ENCODE data around the gene C13orf46.

The C13orf46 gene

DNA sequence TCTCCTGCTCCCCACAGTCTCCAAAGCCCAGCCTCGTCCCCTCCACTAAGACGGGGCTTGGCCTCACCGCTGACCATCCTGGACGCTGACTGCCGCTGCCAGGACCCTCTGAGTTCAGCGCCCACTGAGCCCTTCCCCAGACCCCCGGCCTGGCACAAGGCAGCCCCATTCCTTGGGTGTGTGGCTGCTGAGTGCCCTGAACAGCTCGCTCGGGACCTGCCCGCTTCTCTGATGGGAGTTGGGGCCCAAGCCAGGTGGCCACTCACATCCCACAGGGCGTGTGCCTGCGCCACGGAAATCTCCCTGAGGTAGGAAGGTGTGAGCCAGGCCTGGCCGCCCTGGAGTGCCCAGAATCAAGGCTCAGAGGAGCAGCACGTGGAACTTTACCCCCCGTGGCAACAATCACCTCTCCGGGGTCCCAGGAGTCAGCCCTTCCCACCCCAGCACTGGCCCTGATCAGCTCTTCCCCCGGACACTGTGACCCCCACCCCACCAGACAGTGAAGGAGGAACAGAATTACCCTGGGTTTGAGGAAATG is 20.8 kb downstream of the C13orf46 start:
- DNase-seq = no peak

DNA sequence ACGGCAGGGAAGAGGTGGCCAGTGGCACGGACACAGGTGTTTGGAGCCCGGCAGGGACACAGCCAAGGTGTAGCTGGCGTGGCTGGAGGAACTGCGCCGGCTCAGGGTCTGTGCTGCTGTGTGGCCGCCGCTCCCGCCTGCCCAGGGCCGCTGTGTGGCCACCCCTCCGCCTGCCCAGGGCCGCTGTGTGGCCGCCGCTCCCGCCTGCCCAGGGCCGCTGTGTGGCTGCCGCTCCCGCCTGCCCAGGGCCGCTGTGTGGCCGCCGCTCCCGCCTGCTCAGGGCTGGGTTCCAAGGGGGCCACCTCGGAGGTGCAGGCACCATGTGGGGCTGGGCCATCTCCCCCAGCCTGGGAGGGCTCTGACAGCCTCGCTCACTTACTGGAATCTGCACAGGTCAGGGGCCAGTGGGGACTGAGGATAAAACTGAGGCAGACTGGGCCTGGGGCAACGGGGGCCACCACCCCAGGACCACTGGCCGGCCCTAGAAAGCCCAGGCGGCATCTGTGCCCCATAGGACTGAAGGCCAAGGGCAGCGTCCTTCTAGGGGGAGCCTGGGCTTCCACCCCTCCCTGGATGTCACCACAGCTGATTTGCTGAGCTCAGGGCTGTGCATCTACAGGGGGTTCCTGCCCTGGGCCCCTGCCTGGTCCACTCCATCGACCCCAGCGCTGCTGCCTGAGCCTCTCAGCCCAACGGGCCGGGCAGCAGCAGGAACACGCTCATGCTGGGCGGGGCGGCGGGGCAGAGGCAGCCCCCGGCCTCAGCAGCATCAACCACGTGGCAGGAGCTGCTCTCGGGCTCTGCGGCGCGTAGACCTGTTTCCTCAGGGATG is 21.5 kb downstream of the C13orf46 start:
- DNase-seq = no peak

DNA sequence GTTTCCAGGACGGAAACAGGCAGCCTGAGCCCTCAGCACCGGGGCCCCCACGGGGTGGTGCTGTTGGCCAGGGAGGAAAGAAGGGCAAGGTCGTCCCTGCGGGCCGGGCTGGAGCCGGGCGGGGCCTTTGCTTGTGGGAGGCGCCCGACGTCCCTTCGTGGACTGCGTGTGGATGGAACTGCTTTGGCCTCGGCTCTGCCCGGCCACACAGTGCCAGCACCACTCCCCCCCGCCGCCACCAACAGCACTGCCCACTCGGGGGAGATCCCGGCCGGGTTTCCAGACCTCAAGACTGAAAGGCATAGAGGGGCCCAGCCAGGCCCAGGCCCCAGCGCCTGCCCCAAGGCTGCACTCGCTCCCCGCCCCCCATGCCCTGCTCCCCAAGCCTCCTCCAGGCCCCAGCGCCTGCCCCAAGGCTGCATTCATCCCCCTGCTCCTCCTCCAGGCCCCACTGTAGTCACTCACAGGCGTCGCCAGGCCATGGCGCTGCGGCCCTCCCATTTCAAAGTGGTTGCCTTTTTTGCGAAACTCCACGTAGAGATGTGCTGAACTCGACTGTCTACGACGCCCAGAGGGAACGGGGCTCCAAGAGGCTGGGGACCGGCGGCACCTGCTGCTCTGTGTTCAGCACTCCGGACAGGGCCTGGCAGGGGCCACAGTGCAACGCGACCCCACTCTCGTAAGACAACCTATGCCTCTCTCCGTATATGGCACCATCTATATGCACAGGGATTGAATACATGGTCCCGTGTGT is 22.5 kb downstream of the C13orf46 start:
- DNase-seq = peak; percentile 63

DNA sequence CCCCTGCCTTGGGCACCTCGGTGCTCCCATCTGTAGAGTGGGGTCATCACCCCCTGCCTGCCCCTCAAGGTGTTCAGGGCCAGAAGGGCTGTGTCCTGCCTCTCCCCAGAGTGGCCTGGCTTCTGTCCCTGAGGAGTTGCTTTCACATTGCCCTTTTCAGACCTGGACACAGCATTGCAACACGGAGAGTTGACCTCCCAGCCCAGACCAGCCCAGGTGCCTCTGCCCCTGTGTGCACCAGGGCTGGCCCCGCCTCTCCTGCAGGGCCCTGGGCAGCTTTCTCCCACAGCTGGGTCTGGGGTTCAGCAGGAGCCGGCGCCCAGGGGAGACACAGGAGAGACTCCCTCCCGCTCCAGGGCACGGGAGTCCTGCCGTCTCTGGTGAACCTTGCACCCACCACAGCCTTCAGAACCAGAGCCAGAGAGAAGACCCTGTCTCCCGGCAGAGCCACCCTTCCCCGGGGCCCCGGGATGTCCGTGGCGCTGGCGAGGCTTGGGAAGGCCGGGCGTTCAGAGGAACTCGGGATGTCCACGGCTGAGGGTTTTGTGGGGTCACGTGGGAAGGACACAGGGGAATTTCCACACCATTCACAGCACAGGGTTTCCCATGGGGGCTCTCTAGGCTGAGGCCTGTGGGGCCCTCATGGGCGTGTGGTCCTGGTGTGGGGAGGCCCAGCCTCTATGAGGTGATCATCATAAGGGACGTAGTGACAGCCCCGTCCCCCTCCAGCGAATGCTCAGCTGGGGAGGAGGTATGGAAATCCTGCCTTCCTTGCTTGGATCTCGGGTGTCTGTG is 23.2 kb downstream of the C13orf46 start:
- DNase-seq = no peak

DNA sequence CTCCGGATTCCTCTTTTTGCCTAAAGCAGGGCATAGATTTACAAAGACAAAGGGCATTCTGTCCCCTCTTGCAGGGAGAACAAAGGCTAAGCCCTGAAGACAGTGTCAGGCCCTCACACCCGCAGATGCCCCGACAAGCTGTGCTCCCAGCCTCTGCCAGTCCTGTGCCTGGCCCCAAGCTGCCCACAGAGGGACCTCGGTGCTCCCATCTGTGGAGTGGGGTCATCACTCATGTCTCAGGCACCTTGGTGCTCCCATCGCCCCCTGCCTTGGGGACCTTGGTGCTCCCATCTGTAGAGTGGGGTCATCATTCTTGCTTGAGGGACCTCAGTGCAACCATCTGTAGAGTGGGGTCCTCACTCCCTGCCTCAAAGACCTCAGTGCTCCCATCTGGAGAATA is 24.3 kb downstream of the C13orf46 start:
- no peak for DNase-seq

DNA sequence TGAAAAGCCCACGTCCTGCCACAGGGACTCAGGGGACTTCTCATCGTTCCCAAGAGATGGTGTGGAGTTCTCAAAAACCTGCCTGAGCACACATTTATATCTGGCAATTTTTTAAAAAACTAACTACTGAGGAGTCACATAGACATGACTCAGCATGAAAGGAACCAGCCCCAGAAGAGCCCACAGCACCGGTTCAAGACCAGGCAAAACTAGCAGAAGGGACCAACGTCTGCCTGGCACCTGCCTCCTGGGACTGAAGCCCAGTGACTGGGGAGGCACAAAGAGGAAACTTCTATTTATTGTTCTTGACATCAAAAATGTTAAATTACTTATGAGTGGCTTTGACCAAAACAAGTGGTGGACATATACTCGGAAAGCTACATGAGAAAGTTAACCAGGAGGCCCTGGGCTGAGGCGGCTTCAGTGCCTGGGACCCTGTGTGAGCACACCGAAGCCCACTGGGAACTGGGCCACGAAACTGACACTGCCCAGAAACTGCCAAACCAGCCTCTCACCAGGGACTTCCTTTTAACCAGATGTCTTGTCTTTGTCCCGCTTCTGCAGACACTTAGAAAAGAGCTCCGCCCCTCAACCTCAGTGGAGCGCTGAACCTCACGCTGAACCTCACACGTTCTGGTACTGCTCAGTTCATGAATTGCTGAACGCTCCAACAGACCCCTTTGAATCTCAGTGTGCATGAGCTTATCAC is 25.7 kb downstream of the C13orf46 start:
- DNase-seq = no peak

DNA sequence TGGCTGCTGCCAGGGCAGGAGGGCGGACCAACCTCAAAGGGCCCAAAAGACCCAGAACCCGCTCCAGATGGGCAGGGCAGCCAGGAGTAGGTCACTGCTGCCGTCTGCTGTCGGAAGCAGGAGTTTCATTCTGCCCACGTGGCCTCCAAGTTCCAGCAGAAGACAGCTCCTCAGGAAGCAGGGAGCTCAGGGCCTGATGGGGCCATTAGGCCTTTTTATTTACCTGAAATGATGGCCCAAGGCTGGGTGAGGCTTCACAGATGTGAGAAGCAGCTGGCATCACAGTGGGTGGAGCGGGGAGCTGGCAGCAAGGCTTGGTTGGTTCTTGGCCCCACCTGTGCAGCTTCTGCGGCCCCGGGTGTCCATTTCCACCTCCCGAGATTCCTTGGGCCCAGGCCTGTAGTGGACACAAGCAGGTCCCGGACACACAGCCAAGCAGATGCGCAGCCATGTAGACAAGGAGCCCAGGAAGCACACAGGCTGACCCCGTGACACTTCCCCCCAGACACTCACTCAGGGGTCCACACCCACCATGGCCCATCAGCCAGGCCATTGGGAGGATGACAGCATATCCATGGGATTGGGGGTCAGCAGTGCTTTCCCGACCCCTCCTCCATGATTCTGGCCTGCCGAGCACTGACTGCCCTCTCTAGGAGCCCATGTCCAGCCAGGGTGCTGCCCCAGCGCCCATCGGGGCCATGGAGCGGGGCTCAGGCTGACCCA is 26.4 kb downstream of the C13orf46 start:
- DNase-seq = no peak

DNA sequence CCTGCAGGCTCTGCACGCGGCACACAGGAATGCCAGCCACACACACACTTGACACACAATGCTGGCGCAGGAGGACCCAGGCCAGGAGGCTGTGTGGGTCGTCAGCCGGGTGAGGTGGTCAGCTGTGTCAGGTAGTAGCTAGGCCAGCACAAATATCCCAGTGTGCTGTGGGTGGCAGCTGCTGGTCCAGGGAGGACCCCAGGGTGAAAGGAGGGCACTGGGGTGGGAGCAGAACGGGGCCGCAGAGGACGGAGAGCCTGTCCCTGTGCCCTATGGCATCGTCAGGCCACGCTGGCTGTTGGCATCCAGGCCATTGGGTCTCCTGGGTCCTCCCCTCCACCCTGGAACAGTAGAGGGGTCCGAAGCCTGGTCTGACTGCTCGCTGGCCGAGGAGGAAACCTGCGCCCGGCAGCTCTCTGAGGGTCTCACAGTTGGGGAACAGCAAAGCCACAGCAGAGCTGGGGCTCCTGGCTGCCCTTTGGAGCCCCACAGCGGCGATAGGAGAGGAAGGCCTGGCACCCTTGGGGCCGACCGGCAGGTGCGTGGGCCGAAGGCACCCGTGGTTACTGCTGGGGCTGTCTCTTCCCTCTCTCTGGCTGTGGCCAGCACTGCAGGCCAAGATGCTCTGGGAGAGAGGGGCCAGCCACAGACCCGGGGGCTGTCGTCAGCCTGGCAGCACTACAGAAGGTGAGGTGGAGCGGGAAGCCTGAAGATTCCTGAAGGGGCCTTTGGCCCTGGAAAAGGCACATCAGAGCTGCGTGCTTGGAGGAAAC is 27.3 kb downstream of the C13orf46 start:
- no peak for DNase-seq

DNA sequence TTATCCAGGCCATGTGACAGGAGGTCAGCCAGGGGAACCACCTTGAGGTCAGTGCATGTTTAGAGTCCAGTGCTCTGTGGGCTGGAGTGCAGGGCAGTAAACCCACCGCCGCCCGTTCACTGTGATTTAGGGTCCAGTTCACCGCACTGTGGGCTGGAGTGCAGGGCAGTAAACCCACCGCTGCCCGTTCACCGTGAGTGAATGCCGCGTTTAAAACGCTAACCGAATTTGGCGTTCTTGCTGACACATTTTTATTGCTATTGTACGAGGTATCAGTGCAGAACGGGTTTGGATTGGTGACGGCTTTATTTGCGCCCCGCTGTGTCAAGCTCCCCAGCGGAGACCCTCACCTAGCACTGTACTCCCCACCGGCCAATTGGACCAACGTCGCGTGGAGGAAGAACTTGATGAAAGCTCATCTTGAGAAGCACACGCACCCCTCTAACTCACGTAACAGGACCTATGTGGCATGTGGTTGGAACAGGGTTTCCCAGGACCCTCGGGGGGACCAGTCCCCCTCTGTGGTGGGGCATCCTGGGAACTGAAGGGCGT is 27.9 kb downstream of the C13orf46 start:
- DNase-seq = no peak

DNA sequence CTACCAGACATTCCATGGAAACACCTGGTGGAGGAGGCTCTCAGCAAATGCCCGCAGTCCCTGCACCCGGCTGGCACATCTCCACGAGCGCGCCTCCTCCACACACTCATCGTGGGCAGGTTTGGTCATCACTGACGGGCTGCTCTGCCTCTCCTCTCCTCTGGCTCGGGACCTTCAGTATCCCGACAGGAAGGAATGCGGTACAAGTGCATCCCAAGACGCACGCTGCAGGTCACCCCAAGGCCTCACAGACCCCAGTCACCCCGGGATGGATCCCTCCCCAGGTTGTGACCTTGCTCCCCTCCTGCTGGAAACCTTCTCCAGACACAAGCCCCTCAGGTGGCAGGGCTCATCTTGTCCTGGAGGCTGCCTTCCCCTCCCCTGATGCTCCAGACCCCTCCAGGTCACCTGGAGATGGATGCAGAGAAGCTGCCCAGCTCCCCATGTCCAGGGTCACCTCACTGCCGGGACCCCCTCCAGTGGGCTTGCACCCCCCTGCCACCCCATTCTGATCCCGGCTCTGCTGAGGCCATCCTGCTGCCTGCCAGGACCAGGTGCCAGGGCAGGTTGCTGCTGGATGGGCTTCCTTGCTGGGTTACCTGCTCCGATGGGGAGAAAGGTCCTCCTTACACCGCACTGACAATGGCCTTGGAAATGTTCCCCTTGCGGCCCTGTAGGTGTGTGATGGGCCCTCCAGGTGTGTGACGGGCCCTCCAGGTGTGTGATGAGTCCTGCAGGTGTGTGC is 29.9 kb downstream of the C13orf46 start:
- DNase-seq = no peak

DNA sequence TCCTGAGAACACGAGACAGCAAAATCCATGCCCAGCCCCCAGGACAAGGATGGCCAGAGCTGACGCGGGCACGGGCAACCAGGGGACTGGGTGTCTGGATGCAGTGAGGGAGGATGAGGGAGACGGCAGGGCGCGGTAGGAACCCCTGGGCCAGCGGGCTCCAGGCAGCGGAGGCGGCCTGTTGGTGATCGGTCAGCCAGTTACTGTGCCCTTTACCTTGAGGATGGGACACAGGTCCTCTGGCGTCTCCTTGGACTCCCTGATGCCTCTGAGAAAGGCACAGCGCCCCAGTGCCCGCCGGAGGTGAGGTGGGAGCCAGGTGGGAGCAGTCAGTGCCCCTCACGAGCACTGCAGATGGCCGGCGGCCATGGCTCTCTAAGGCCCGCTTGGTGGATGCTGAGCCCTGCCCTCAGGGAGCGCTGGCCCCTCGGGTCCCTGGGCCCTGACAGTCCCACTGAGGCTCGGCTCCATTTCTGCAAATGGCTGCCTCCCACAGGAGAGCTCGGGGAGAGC is 31.2 kb downstream of the C13orf46 start:
- DNase-seq = no peak

DNA sequence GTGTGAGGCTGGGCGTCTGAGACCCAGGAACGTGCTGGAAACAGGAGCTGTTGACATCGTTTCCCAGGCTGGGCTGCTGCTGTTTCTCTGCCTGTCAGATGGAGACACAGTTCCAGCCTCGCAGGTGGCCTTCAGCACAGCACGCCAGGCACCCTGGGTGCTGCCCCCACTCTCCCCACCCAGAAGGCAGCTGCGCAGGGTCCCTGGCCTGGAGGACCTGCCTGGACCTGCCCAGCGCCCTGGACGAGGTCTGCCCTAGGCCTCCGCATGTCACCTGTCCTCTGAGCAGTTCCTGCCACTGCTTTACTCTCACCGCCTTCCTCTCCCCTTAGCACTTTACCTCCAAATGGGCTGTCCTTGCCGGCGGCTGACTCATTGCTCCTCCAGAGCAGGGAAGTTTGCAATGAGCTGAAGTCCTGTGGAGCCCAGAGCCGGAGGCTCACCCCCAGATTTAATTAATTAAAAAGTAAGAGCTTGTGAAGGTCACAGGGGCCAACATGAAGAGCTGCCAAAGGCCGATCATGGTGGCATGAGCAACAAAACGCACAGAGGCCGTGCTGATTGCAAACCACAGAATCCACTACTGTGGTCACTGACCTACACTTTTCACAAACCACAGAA is 32.2 kb downstream of the C13orf46 start:
- DNase-seq = no peak

DNA sequence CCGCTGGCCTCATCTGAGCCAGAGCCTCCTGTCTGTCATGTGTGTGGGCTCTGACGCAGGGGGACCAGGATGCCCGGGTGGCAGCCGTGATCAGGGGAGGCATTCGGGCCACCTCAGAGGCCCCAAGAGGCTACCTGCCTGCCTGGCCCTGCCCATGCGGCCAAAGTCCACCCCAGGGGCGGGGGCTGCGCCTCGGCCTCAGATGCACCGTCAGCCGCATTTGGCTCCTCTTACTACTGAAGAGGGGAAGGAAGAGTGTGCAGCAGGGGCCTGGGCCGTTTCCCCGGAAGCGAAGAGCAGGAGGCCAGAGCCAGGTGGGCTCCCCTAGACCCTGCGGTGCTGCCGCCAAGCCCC is 34.0 kb downstream of the C13orf46 start:
- no peak for DNase-seq

DNA sequence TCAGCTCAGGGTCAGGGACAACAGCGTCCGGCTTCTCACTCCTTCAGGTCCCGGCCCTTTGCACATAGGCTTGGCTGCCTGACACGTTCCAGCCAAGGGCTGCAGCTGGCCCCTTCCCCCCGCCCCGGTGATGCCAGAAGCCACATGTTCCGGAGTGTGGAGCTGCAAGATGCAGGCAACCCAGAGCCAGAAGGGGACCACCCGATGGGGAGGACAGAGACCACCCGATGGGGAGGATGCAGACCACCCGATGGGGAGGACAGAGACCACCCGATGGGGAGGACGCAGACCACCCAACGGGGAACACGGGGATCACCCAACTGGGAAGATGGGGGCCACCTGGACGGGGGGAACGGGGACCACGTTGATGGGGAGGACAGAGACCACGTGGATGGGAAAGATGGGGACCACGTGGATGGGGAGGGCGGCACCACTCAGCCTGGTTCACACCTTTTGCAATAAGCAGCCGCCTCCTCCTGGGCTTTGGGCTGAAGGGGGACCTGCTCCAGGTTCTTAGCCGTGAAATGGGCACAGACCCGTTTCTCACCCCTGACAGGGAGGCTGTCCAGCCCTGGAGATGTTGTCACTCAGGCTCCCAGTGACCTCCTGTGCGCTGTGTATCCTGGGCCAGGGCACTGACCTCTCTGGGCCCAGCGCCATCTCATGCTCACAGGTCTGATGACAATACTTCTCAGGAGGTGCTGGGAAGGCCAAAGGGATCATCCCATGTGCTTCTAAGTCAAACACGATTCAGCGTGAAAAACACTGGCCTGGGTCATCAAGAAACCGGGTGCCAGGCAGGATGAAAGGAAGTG is 34.5 kb downstream of the C13orf46 start:
- DNase-seq = no peak

DNA sequence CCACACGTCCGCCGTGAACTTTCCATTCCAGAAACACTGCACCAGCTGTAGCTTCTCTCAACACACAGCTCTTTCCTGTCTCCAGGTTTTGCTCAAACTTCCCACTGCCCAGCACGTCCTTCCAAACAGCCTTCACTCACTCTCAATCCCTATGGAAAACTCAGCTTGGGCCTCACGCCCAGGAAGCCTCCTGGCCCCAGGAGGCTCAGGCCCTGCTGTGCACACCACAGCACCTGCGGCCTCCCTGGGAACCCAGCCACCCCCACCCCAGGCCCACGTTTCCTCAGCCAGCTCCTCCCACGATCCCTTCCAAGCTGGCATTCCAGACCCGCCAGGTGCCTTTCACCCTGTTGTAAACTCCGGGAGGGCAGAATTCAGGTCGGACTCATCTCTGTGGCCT is 35.2 kb downstream of the C13orf46 start:
- no peak for DNase-seq

DNA sequence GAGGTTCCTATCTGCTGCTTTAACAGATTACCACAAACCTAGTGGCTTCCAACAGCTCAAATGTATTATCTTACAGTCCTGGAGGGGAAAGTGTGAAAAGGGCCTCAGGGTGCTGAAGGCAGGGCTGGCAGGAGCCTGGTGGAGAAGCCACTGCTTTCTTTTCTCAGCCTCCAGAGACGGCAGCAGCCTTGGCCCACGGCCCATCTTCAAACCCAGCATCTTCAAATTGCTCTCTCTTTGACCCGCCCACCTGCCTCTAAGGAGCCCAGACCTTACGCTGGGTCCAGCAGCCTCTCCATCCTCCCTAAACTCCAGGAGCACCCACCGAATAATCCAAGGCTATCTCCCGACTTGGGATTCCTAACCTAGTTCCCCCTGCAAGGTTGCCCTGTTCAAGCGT is 35.6 kb downstream of the C13orf46 start:
- no peak for DNase-seq

DNA sequence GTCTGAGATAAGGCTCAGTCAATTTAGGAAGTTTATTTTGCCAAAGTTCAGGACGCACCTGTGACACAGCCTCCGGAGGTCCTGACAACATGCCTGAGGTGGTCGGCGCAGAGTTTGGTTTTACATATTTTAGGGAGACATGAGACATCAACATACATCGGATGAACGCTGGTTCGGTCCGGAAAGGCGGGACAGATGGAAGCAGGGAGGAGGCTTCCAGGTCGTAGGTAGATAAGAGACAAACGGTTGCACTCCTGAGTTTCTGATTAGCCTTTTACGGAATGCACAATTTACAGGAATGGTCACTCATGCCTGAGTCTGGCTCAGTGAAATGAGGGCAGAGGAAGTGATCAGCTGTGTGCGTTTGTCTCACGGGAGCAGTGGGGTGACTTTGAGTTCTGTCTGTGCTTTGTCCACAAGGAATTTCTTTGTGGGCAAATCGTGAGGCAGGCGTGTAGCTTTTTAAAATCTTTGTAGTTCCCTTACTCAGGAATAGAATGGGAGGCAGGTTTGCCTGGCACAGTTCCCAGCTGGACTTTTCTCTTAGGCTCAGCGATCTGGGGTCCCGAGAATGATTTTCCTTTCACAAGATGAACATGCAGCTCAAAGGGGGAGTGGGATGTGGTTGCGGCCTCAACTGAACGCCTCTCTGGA is 36.2 kb downstream of the C13orf46 start:
- no peak for DNase-seq

DNA sequence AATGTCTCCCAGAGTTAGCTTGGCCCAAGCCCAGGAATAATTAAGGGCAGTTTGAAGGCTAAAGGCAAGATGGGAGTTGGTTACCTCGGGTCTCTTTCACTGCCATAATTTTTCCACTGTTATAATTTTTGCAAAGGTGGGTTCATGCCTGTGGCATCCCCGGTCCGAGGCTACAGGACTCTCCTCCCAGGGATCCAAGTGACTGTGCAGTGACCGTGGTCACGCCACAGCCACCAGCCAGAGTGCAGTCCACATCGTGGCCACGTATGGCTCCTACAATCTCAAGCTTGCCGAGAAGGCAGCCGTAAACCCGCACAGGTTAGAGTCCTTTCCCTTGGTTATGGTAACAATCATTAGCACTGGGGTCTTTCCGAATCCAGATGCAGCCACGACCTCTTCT is 36.8 kb downstream of the C13orf46 start:
- no peak for DNase-seq

Measured in CD4-positive, alpha-beta T cell treated with Interleukin-15 for 1 hour (primary cell).